ENCODE measurements around the gene DBN1.

DNA sequence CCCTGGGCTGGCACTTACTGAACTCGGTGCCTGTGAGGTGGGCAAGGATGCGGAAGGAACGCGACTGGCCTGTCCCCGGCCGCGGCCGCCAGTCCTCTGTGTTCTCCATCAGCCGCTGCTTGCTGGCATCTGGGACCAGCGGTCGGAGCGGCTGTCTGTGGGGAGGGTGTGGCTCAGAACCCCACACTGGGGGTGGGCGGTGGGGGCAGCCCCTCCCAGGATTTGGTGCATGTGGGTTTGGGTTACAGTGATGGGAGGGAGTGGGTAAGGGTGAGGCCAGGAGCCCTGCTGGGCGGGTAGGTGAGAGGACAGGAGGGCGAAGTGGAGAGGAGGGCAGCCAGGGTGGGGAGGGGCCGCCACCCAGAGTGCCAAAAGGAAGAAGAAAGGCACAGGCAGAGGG lies 17.6 kb upstream of the DBN1 start:
- TF ChIP-seq, protein P1, sequence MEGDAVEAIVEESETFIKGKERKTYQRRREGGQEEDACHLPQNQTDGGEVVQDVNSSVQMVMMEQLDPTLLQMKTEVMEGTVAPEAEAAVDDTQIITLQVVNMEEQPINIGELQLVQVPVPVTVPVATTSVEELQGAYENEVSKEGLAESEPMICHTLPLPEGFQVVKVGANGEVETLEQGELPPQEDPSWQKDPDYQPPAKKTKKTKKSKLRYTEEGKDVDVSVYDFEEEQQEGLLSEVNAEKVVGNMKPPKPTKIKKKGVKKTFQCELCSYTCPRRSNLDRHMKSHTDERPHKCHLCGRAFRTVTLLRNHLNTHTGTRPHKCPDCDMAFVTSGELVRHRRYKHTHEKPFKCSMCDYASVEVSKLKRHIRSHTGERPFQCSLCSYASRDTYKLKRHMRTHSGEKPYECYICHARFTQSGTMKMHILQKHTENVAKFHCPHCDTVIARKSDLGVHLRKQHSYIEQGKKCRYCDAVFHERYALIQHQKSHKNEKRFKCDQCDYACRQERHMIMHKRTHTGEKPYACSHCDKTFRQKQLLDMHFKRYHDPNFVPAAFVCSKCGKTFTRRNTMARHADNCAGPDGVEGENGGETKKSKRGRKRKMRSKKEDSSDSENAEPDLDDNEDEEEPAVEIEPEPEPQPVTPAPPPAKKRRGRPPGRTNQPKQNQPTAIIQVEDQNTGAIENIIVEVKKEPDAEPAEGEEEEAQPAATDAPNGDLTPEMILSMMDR (IDR thresholded peaks at IDR 0.05) = no peak
- no peak for TF ChIP-seq POLR2A (IDR thresholded peaks at IDR 0.05)
